ENCODE results near the gene SRPK3. TPM values are rescaled to one million over a fixed set of nuclear protein-coding genes. Genes with fewer than 3 reads are reported as not detected.

The SRPK3 gene
- total RNA-seq, 1 donor from 2014 or later, result 85.1 TPM

DNA sequence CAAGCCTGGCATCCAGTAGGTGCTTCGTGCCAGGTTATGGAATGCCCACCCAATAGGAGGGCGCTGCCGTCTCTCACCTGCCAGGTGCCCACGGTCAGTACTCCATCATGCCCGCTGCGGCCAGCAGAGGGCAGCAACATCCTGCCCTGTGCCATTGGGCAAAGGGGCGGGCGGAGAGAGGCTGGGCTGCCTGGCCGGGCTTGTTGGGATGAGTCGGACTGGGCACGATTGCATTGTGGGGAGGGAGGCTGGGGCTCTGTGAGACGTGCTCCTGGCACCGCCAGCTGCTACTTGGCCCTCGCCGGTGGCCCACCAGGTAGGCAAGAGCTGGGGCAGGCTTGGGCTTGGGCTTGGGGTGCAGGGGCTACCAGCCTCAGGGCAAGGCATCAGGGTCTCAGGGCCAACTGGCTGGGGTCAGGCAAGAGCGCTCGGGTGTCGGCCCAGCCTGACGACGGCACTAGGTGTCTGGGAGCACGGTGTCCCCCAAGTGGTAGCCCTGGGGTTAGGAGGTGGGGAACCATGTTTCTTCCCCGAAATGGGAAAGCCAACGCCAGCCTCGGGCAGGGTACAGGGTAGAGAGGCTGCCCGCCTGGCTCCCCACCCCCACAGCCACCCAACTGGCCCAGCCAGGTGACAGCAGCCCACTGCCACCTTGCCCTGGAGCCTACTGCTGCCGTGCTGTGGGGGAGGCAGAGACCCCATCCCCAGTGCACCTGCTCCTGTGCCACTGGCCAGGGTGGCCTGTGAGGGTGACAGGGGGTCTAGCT, 16.7 kb upstream of the SRPK3 start, which contains the start of gene PLXNB3:
PLXNB3 (plus strand) TSS at position 261 of the 767 bp plus-strand sequence. CDS start 1,287 bp downstream, outside the sequence.
- Histone ChIP-seq H3K4me3 (ENCODE audit: low read length in 3 of 3) (peak within 1 kb of the TSS in 1 of 3 donors; percentile 22), H3K9me3 (ENCODE audit: control insufficient read depth in 3 of 3, low read length in 3 of 3) (no peaks in the 10 kb centered on the region), H3K4me1 (ENCODE audit: control insufficient read depth in 3 of 3, insufficient read depth in 3 of 3, low read length in 3 of 3) (peaks cover 9 to 23% (median 16%) of the 10 kb centered on the region in 3 donors), H3K27me3 (ENCODE audit: control insufficient read depth in 3 of 3, insufficient read depth in 3 of 3, low read length in 3 of 3) (no peaks in the 10 kb centered on the region), H3K9ac (ENCODE audit: low read depth in 1 of 3, low read length in 3 of 3) (no peak within 1 kb of the TSS), H3K27ac (ENCODE audit: low read depth, low read length) (no peak within 1 kb of the TSS), H3K36me3 (ENCODE audit: control insufficient read depth in 3 of 3, insufficient read depth in 3 of 3, low read length in 3 of 3) (no peaks in the 10 kb centered on the region)

DNA sequence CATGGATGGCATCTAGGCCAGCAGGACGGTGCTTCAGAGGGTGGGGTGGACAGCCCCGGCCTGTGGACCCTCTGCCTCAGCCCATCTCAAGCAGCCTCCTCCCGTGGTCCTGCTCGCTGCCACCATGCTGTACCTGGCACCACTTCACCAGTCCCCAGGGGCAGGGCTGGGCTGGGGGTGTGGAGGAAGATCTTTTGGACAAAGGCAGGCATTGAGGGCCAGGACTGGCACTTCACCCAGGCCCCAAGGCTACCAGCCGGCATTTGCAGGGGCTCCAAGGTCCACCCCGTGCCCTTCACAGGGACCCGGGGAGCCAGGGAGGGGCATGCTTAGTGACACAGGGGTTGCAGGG, 16.1 kb upstream of the SRPK3 start:
- peaks cover 9 to 23% (median 16%) of the 10 kb centered on the region in 3 donors for H3K4me1 ChIP-seq (ENCODE audit: control insufficient read depth in 3 of 3, insufficient read depth in 3 of 3, low read length in 3 of 3)
- no peak overlapping the region for H3K4me3 ChIP-seq (ENCODE audit: low read length in 3 of 3)
- H3K27me3 ChIP-seq (ENCODE audit: control insufficient read depth in 3 of 3, insufficient read depth in 3 of 3, low read length in 3 of 3), result no peaks in the 10 kb centered on the region
- H3K36me3 ChIP-seq (ENCODE audit: control insufficient read depth in 3 of 3, insufficient read depth in 3 of 3, low read length in 3 of 3), result no peaks in the 10 kb centered on the region
- H3K9ac ChIP-seq (ENCODE audit: low read depth in 1 of 3, low read length in 3 of 3), result no peak overlapping the region
- H3K27ac ChIP-seq (ENCODE audit: low read depth, low read length), result no peak overlapping the region
- H3K9me3 ChIP-seq (ENCODE audit: control insufficient read depth in 3 of 3, low read length in 3 of 3), result no peaks in the 10 kb centered on the region

DNA sequence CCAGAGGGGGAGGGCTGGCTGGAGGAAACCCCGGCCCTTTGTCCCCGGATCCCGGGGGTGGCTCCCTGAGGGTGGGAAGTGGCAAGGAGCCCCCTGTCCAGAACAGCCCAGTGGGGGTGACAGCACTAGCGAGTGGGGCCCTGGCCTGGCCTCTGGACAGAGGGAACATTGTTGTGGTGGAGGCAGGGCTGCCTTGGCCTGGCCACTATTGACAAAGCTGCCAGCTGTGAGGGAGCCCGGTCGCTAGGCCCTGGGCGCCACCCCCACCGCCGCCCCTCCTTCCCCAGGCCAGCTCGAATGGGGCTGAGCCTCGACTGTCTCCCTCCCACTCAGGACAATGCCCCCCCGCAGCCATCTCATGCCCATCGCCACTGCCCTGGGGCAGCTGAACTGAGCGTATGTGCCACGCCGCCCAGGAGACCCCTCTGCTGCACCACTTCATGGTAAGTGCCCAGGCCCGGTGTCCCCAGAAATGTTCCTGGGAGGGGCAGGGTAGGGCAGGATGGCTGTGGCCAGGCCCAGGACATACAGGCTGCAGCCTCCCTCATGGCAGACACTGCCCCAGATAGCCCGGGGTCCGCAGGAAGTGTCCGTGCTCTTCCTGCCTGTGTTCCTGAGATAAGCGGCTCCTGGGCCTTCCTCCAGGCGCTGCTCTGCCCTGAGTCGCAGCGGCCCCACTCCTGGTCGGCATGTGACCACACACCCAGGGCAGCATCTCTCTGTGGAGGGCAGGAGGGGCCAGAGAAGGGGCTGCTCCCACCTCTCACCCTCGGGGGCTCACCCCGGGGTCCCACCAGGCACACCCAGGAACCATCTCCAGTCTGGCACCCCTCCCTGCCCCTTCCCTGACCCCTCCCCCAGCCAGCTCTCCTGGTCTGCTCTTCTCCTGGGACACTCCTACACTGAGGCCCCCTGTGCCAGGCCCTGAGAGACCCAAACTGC, 15.4 kb upstream of the SRPK3 start:
- Histone ChIP-seq H3K36me3 (ENCODE audit: control insufficient read depth in 3 of 3, insufficient read depth in 3 of 3, low read length in 3 of 3) (no peaks in the 10 kb centered on the region), H3K9me3 (ENCODE audit: control insufficient read depth in 3 of 3, low read length in 3 of 3) (no peaks in the 10 kb centered on the region), H3K9ac (ENCODE audit: low read depth in 1 of 3, low read length in 3 of 3) (no peak overlapping the region), H3K27ac (ENCODE audit: low read depth, low read length) (no peak overlapping the region), H3K27me3 (ENCODE audit: control insufficient read depth in 3 of 3, insufficient read depth in 3 of 3, low read length in 3 of 3) (no peaks in the 10 kb centered on the region), H3K4me3 (ENCODE audit: low read length in 3 of 3) (no peak overlapping the region), H3K4me1 (ENCODE audit: control insufficient read depth in 3 of 3, insufficient read depth in 3 of 3, low read length in 3 of 3) (peaks cover 9 to 23% (median 16%) of the 10 kb centered on the region in 3 donors)

DNA sequence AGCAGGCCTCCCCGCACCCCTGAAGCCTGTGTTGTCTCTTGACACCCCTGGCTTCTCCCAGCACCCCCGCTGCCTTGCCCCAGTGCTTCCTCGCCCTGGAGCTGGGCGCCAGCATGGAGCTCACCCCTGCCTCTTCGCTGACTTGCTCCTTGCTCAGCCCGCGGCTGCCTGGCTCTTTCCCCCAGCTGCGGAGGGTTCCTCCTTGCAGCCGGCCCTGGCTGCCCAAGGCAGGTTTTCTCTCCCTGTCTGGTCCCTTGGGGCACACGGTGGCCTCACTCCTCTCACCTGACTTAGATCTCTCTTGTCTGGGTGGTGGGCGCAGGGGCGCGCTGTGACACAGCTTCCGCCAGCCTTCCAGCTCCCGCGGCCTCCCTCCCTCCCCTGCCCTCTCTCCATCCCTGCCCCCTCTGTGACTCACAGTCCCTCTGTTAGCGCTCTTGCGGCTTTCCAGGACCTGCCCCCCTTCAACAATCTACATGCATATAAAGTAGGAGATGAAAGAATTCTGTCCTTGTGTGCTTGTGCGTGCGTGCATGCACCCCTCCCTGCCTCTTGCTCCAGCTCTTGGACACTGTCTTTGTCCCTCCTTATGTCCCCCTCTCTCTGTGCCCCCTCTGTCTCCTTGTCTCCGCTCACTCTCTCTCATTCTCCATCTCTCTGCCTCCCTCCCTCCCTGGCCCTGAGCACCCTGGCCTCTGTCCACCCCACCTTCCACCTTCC, 14.6 kb upstream of the SRPK3 start:
- Histone ChIP-seq H3K4me1 (ENCODE audit: control insufficient read depth in 3 of 3, insufficient read depth in 3 of 3, low read length in 3 of 3) (peaks cover 9 to 23% (median 16%) of the 10 kb centered on the region in 3 donors), H3K36me3 (ENCODE audit: control insufficient read depth in 3 of 3, insufficient read depth in 3 of 3, low read length in 3 of 3) (no peaks in the 10 kb centered on the region), H3K27me3 (ENCODE audit: control insufficient read depth in 3 of 3, insufficient read depth in 3 of 3, low read length in 3 of 3) (peaks cover 0 to 4% (median 0%) of the 10 kb centered on the region in 3 donors), H3K9ac (ENCODE audit: low read depth in 1 of 3, low read length in 3 of 3) (no peak overlapping the region), H3K9me3 (ENCODE audit: control insufficient read depth in 3 of 3, low read length in 3 of 3) (no peaks in the 10 kb centered on the region), H3K27ac (ENCODE audit: low read depth, low read length) (peak overlapping the region; percentile 13), H3K4me3 (ENCODE audit: low read length in 3 of 3) (no peak overlapping the region)

DNA sequence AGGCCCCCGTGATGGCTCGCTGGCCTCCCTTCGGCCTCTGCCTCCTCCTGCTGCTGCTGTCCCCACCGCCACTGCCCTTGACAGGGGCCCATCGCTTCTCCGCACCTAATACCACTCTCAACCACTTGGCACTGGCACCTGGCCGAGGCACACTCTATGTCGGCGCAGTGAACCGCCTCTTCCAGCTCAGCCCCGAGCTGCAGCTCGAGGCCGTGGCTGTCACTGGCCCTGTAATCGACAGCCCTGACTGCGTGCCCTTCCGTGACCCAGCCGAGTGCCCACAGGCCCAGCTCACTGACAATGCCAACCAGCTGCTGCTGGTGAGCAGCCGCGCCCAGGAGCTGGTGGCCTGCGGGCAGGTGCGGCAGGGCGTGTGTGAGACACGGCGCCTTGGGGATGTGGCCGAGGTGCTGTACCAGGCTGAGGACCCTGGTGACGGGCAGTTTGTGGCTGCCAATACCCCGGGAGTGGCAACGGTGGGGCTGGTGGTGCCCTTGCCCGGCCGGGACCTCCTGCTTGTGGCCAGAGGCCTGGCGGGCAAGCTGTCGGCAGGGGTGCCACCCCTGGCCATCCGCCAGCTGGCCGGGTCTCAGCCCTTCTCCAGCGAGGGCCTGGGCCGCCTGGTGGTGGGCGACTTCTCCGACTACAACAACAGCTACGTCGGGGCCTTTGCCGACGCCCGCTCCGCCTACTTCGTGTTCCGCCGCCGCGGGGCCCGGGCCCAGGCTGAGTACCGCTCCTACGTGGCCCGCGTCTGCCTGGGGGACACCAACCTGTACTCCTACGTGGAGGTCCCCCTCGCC, 13.8 kb upstream of the SRPK3 start:
- H3K4me3 ChIP-seq (ENCODE audit: low read length in 3 of 3), result no peak overlapping the region
- H3K27ac ChIP-seq (ENCODE audit: low read depth, low read length), result peak overlapping the region; percentile 13
- H3K9me3 ChIP-seq (ENCODE audit: control insufficient read depth in 3 of 3, low read length in 3 of 3), result no peaks in the 10 kb centered on the region
- no peaks in the 10 kb centered on the region for H3K36me3 ChIP-seq (ENCODE audit: control insufficient read depth in 3 of 3, insufficient read depth in 3 of 3, low read length in 3 of 3)
- peaks cover 0 to 4% (median 0%) of the 10 kb centered on the region in 3 donors for H3K27me3 ChIP-seq (ENCODE audit: control insufficient read depth in 3 of 3, insufficient read depth in 3 of 3, low read length in 3 of 3)
- peaks cover 9 to 23% (median 16%) of the 10 kb centered on the region in 3 donors for H3K4me1 ChIP-seq (ENCODE audit: control insufficient read depth in 3 of 3, insufficient read depth in 3 of 3, low read length in 3 of 3)
- no peak overlapping the region for H3K9ac ChIP-seq (ENCODE audit: low read depth in 1 of 3, low read length in 3 of 3)

DNA sequence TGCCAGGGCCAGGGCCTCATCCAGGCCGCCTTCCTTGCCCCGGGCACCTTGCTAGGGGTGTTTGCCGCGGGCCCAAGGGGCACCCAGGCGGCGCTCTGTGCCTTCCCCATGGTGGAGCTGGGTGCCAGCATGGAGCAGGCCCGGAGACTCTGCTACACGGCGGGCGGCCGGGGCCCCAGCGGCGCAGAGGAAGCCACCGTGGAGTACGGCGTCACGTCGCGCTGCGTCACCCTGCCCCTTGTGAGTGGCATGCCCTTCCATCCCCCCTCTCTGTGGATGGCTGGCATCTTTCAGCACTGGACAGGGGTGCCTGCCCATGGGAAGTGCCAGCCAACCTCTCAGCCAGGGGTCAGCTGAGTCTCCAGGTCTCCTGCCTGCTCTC, 13.2 kb upstream of the SRPK3 start:
- Histone ChIP-seq H3K4me3 (ENCODE audit: low read length in 3 of 3) (no peak overlapping the region), H3K9me3 (ENCODE audit: control insufficient read depth in 3 of 3, low read length in 3 of 3) (no peaks in the 10 kb centered on the region), H3K4me1 (ENCODE audit: control insufficient read depth in 3 of 3, insufficient read depth in 3 of 3, low read length in 3 of 3) (peaks cover 9 to 23% (median 16%) of the 10 kb centered on the region in 3 donors), H3K36me3 (ENCODE audit: control insufficient read depth in 3 of 3, insufficient read depth in 3 of 3, low read length in 3 of 3) (no peaks in the 10 kb centered on the region), H3K27me3 (ENCODE audit: control insufficient read depth in 3 of 3, insufficient read depth in 3 of 3, low read length in 3 of 3) (peaks cover 0 to 4% (median 0%) of the 10 kb centered on the region in 3 donors), H3K9ac (ENCODE audit: low read depth in 1 of 3, low read length in 3 of 3) (no peak overlapping the region), H3K27ac (ENCODE audit: low read depth, low read length) (no peak overlapping the region)

DNA sequence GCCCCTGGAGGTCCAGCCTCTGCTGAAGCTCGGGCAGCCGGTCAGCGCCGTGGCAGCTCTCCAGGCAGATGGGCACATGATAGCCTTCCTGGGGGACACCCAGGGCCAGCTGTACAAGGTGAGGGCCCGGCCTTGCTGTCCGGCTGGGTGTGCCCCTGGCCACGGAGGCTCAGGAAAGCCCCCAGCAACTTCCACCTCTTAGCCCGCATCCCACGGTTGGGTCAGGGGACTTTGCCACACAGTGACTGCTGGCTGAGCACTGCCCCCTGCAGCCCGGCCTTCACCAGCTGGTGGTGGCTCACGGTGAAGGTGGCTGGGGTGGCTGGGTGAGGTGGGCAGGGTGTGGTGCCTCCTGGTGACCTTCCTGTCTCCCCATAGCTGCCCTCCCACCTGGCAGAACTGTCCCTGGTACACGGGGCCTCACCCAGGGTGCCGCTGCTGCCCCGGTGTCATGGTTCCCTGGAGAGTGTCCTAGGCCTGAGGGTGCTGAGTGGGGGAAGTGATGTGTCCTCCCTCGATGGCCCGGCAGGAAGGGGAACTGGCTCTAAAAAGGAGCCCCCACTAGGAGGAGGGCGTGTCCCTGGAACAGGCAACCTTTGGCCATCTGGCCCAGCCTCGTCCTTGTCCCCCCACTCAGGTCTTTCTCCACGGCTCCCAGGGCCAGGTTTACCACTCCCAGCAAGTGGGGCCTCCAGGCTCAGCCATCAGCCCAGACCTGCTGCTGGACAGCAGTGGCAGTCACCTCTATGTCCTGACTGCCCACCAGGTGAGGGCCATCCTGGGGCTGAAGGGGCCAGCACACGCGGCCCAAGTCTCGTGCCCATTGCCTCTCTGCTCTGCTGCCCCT, 12.3 kb upstream of the SRPK3 start:
- no peaks in the 10 kb centered on the region for H3K9me3 ChIP-seq (ENCODE audit: control insufficient read depth in 3 of 3, low read length in 3 of 3)
- no peak overlapping the region for H3K27ac ChIP-seq (ENCODE audit: low read depth, low read length)
- H3K4me3 ChIP-seq (ENCODE audit: low read length in 3 of 3), result no peak overlapping the region
- peaks cover 9 to 23% (median 16%) of the 10 kb centered on the region in 3 donors for H3K4me1 ChIP-seq (ENCODE audit: control insufficient read depth in 3 of 3, insufficient read depth in 3 of 3, low read length in 3 of 3)
- H3K36me3 ChIP-seq (ENCODE audit: control insufficient read depth in 3 of 3, insufficient read depth in 3 of 3, low read length in 3 of 3), result no peaks in the 10 kb centered on the region
- no peak overlapping the region for H3K9ac ChIP-seq (ENCODE audit: low read depth in 1 of 3, low read length in 3 of 3)
- peaks cover 0 to 4% (median 0%) of the 10 kb centered on the region in 3 donors for H3K27me3 ChIP-seq (ENCODE audit: control insufficient read depth in 3 of 3, insufficient read depth in 3 of 3, low read length in 3 of 3)

DNA sequence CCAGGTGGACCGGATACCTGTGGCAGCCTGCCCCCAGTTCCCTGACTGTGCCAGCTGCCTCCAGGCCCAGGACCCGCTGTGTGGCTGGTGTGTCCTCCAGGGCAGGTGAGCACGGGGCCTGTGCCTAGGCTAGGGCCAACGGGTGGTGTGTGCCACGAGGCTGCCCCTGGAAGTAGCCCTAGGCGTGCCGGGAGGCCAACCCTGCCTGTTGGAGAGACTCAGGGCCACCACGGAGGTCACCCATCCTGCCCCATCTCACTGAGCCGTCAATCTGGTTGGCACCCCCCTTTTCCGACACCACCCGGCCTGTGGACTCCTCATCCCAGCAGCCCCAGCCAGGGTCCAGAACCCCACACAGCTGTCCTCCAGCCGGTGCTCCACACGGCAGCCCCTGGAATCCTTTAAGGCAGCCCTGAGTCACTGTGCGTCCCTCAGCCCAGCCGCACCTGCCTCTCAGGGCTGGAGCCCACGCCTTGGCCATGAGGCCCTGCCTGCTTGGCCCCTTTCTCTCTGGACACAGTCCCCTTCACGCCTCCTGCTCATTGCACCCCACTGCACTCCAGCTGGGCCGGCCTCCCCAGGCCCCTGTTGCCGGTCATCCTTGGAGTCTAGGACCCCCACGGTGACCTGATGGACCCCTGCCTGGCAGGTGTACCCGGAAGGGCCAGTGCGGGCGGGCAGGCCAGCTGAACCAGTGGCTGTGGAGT, 11.5 kb upstream of the SRPK3 start:
- peaks cover 0 to 4% (median 0%) of the 10 kb centered on the region in 3 donors for H3K27me3 ChIP-seq (ENCODE audit: control insufficient read depth in 3 of 3, insufficient read depth in 3 of 3, low read length in 3 of 3)
- no peaks in the 10 kb centered on the region for H3K9me3 ChIP-seq (ENCODE audit: control insufficient read depth in 3 of 3, low read length in 3 of 3)
- H3K9ac ChIP-seq (ENCODE audit: low read depth in 1 of 3, low read length in 3 of 3), result no peak overlapping the region
- H3K36me3 ChIP-seq (ENCODE audit: control insufficient read depth in 3 of 3, insufficient read depth in 3 of 3, low read length in 3 of 3), result no peaks in the 10 kb centered on the region
- H3K27ac ChIP-seq (ENCODE audit: low read depth, low read length), result no peak overlapping the region
- H3K4me3 ChIP-seq (ENCODE audit: low read length in 3 of 3), result no peak overlapping the region
- peaks cover 6 to 20% (median 14%) of the 10 kb centered on the region in 3 donors for H3K4me1 ChIP-seq (ENCODE audit: control insufficient read depth in 3 of 3, insufficient read depth in 3 of 3, low read length in 3 of 3)

Measured in skeletal muscle tissue (tissue), 4 donors.